Tibial artery (tissue), 4 donors: Measurements from ENCODE around the gene TRIML2.

Experiments
- DNase-seq, 2 donors: peaks; one replicate each; pipeline ENCODE4 v3.0.0-alpha.2; 2019
- H3K27ac ChIP-seq, 2 donors: fragments of 200-600 bp; sonication (generic) in 1 of 2; 1 replicate in 1 of 2; 2 replicates in 1 of 2; pipeline ENCODE4 v1.5.1; 2018 to 2019; ENCODE audit warnings: mild to moderate bottlenecking in 1 of 2
- H3K27me3 ChIP-seq, 2 donors: fragments of 200-600 bp; sonication (generic) in 1 of 2; one replicate each; pipeline versions ENCODE4 v1.5.1 to v1.6.0; 2016 to 2019
- H3K36me3 ChIP-seq, 3 donors: fragments of 200-600 bp; sonication (generic) in 2 of 3; one replicate each; pipeline ENCODE4 v1.5.1; 2016 to 2019; ENCODE audit warnings: mild to moderate bottlenecking in 2 of 3
- H3K4me1 ChIP-seq, 4 donors: fragments of 200-600 bp; sonication (generic) in 2 of 4; 1 replicate in 3 of 4; 2 replicates in 1 of 4; pipeline ENCODE4 v1.5.1; 2016 to 2019
- H3K4me3 ChIP-seq, 2 donors: fragments of 200-600 bp; sonication (generic) in 1 of 2; 1 replicate in 1 of 2; 2 replicates in 1 of 2; pipeline ENCODE4 v1.5.1; 2018 to 2019; ENCODE audit warnings: mild to moderate bottlenecking in 2 of 2
- H3K9me3 ChIP-seq, 3 donors: fragments of 200-600 bp; sonication (generic) in 1 of 3; one replicate each; pipeline ENCODE4 v1.5.1; 2016 to 2019
- intact Hi-C: fragments of 100-400 bp; cut with DNase I; formaldehyde crosslinking; loops from one replicate; pipeline ENCODE4 v1.15.0; 2023; ENCODE audit warnings: low total_unique reads
- TF ChIP-seq, protein P1 (sequence below), 2 experiments: fragments of 200-600 bp in 1 of 2; fragments of 450-650 bp in 1 of 2; IDR thresholded peaks; one replicate each; pipeline ENCODE4 v1.5.1; 2017 to 2019; ENCODE audit warnings: antibody characterized with exemption in 2 of 2, mild to moderate bottlenecking in 1 of 2, moderate library complexity in 1 of 2

The TRIML2 gene

GRCh38 chr4:188041721-188042120, 67.7 kb downstream of the TRIML2 start:
- TF ChIP-seq, protein P1, sequence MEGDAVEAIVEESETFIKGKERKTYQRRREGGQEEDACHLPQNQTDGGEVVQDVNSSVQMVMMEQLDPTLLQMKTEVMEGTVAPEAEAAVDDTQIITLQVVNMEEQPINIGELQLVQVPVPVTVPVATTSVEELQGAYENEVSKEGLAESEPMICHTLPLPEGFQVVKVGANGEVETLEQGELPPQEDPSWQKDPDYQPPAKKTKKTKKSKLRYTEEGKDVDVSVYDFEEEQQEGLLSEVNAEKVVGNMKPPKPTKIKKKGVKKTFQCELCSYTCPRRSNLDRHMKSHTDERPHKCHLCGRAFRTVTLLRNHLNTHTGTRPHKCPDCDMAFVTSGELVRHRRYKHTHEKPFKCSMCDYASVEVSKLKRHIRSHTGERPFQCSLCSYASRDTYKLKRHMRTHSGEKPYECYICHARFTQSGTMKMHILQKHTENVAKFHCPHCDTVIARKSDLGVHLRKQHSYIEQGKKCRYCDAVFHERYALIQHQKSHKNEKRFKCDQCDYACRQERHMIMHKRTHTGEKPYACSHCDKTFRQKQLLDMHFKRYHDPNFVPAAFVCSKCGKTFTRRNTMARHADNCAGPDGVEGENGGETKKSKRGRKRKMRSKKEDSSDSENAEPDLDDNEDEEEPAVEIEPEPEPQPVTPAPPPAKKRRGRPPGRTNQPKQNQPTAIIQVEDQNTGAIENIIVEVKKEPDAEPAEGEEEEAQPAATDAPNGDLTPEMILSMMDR (IDR thresholded peaks at IDR 0.05), result no peak
- intact Hi-C loops, result no loop called here
- DNase-seq, result no peak
- no peak overlapping the region for H3K27ac ChIP-seq
- H3K27me3 ChIP-seq, result no peaks in the 10 kb centered on the region
- H3K4me1 ChIP-seq, result peaks cover 0 to 8% (median 0%) of the 10 kb centered on the region in 4 donors
- H3K4me3 ChIP-seq, result no peak overlapping the region
- no peaks in the 10 kb centered on the region for H3K36me3 ChIP-seq
- no peaks in the 10 kb centered on the region for H3K9me3 ChIP-seq
